ENCODE results near the gene CAPN7.

CAPN7 gene

DNA sequence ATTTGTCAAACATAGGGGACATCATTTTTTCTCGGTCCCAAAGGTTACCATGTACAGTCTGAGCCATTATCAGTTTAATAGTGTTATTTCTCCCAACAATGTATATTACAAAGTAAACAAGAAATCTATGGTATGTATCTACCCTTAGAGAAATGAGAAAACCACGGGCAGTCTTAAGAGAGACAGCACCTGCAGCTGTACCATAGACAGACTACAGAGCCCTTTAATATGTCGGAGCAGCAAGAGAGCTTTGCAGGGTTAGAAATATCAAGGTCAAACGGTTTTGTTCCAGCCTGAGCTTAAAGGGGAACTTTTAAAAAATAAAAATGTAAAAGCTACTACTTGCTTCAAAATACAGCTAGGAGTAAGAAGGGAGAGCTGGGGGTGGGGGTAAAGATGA, 73.2 kb downstream of the CAPN7 start:
- no peak overlapping the region for H2BK5ac ChIP-seq (ENCODE audit: low read depth, low read length, poor library complexity)
- no peak overlapping the region for H4K91ac ChIP-seq (ENCODE audit: low read depth, low read length)
- H3K18ac ChIP-seq (ENCODE audit: low read length): no peak overlapping the region
- peaks cover 15% of the 10 kb centered on the region for H3K79me2 ChIP-seq (ENCODE audit: control insufficient read depth, insufficient read depth, low read length, poor library complexity)
- H3K79me1 ChIP-seq (ENCODE audit: low read length): peaks cover 9% of the 10 kb centered on the region
- no peak overlapping the region for H3K4me3 ChIP-seq (ENCODE audit: low read depth, low read length)
- no peak overlapping the region for H3K14ac ChIP-seq (ENCODE audit: low read length)
- H3K27ac ChIP-seq (ENCODE audit: low read depth, low read length): no peak overlapping the region
- H4K12ac ChIP-seq (ENCODE audit: low read depth, low read length): no peak overlapping the region
- H3K4me2 ChIP-seq (ENCODE audit: low read length): no peak overlapping the region
- no peak overlapping the region for H2BK120ac ChIP-seq (ENCODE audit: insufficient read depth, low read length, poor library complexity)
- no peak overlapping the region for H4K8ac ChIP-seq (ENCODE audit: low read depth, low read length)
- peak in 1 of 2 donors; percentile 43 for DNase-seq
- H3K9me3 ChIP-seq (ENCODE audit: insufficient read depth, low read depth, low read length): peaks cover 1% of the 10 kb centered on the region
- H2BK12ac ChIP-seq (ENCODE audit: low read length): no peak overlapping the region
- no peak overlapping the region for H2AFZ ChIP-seq (ENCODE audit: insufficient read depth, low read length, poor library complexity)
- no peak overlapping the region for H2AK5ac ChIP-seq (ENCODE audit: low read length)
- H3K23ac ChIP-seq (ENCODE audit: low read length): no peak overlapping the region
- no peak overlapping the region for H3K9ac ChIP-seq (ENCODE audit: low read length)
- peaks cover 10 to 11% of the 10 kb centered on the region in 2 experiments for H3K36me3 ChIP-seq (ENCODE audit: control insufficient read depth in 1 of 2, insufficient read depth in 2 of 2, low read length in 2 of 2)
- H3K27me3 ChIP-seq (ENCODE audit: insufficient read depth, low read length): no peaks in the 10 kb centered on the region
- WGBS (ENCODE audit: extremely low coverage, insufficient coverage, insufficient read length): no CpG with 5 or more reads among the region's 4 CpGs
- peaks cover 19 to 20% of the 10 kb centered on the region in 2 experiments for H3K4me1 ChIP-seq (ENCODE audit: control insufficient read depth in 1 of 2, insufficient read depth in 2 of 2, low read length in 2 of 2)
- no peak overlapping the region for H3K4ac ChIP-seq (ENCODE audit: low read depth, low read length)

DNA sequence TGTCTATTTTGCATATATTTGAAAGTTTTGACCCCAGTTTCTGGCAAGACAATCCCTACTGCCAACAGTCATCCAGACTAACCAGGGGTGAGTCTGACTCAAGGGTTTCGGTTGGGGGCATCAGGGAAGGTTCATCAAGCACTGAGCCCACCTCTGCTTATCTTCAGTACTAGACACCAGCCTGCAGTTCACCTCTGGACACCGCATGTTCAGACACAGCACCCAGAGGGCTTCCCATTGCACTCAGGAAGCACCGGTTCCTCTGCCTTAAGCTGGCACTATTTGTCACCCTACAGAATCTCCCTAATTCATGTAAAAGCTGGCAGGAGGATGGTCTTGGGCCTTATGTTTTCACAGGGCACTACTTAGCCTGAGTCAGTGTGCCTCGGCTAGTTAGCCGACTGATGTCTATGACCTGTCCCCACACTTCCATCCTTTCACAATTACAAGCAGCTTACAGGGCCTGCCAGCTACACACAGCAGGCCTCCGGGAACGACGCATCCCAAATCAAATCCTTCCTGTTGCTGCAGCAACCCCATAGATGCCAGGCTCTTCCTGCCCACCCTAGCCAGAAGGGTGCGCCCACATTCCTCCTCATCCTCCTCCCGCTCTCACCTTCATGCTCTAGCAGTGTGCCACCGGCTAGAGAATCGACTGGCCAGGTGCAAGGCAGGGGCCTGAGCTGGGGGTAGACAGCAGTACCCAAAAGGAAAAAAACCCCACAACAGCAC, 73.8 kb downstream of the CAPN7 start:
- H3K4ac ChIP-seq (ENCODE audit: low read depth, low read length): peak overlapping the region; percentile 48
- H3K27ac ChIP-seq (ENCODE audit: low read depth, low read length): no peak overlapping the region
- H3K36me3 ChIP-seq (ENCODE audit: control insufficient read depth in 1 of 2, insufficient read depth in 2 of 2, low read length in 2 of 2): peaks cover 5 to 10% of the 10 kb centered on the region in 2 experiments
- no peak overlapping the region for H2BK120ac ChIP-seq (ENCODE audit: insufficient read depth, low read length, poor library complexity)
- no peak overlapping the region for H2AFZ ChIP-seq (ENCODE audit: insufficient read depth, low read length, poor library complexity)
- no peak overlapping the region for H3K9ac ChIP-seq (ENCODE audit: low read length)
- DNase-seq: no peak
- H3K18ac ChIP-seq (ENCODE audit: low read length): peak overlapping the region; percentile 15
- H3K14ac ChIP-seq (ENCODE audit: low read length): peak overlapping the region; percentile 1
- no peak overlapping the region for H4K12ac ChIP-seq (ENCODE audit: low read depth, low read length)
- no peaks in the 10 kb centered on the region for H3K27me3 ChIP-seq (ENCODE audit: insufficient read depth, low read length)
- H3K9me3 ChIP-seq (ENCODE audit: insufficient read depth, low read depth, low read length): peaks cover 1% of the 10 kb centered on the region
- H4K8ac ChIP-seq (ENCODE audit: low read depth, low read length): no peak overlapping the region
- H3K23ac ChIP-seq (ENCODE audit: low read length): no peak overlapping the region
- WGBS (ENCODE audit: extremely low coverage, insufficient coverage, insufficient read length): no CpG with 5 or more reads among the region's 12 CpGs
- peaks cover 6% of the 10 kb centered on the region for H3K79me1 ChIP-seq (ENCODE audit: low read length)
- H3K79me2 ChIP-seq (ENCODE audit: control insufficient read depth, insufficient read depth, low read length, poor library complexity): peaks cover 15% of the 10 kb centered on the region
- no peak overlapping the region for H2AK5ac ChIP-seq (ENCODE audit: low read length)
- H2BK12ac ChIP-seq (ENCODE audit: low read length): no peak overlapping the region
- H3K4me1 ChIP-seq (ENCODE audit: control insufficient read depth in 1 of 2, insufficient read depth in 2 of 2, low read length in 2 of 2): peaks cover 19 to 20% of the 10 kb centered on the region in 2 experiments
- H2BK5ac ChIP-seq (ENCODE audit: low read depth, low read length, poor library complexity): no peak overlapping the region
- H3K4me3 ChIP-seq (ENCODE audit: low read depth, low read length): no peak overlapping the region
- H4K91ac ChIP-seq (ENCODE audit: low read depth, low read length): no peak overlapping the region
- no peak overlapping the region for H3K4me2 ChIP-seq (ENCODE audit: low read length)

DNA sequence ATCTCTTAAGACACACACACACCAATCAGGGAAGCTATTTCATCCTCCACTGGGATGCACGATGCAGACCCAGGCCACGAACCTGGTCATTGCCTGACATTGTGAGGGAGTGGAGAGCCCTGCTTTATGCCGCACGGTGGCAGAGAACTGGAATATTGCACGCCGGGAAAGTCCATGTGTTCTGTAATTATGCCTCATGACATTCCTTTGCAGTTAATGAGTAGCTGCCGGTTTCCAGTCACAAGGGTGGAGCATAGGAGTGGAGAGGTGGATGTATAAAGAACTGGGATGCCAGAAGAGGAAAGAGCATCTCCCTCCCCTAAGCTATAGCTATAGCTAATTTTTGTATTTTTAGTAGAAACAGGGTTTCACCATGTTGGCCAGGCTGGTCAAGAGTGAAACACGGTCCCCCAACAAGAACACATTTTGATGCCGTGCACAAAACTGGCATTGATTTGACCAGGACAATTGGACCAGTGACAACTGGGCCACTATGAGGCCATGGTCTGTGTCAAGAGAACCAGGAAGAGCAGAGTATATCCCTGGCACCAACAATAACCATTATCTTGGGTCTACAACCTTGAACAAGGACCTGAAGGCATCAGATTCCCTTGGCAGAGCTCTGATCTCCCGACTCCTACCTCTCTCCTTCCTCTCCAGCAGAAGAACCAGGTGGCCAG, 74.9 kb downstream of the CAPN7 start:
- H3K14ac ChIP-seq (ENCODE audit: low read length): peak overlapping the region; percentile 35
- H3K27me3 ChIP-seq (ENCODE audit: insufficient read depth, low read length): no peaks in the 10 kb centered on the region
- H2BK12ac ChIP-seq (ENCODE audit: low read length): no peak overlapping the region
- no CpG with 5 or more reads among the region's 10 CpGs for WGBS (ENCODE audit: extremely low coverage, insufficient coverage, insufficient read length)
- DNase-seq: peak; percentile 44 to 53
- no peak overlapping the region for H3K4me3 ChIP-seq (ENCODE audit: low read depth, low read length)
- H3K9ac ChIP-seq (ENCODE audit: low read length): no peak overlapping the region
- H3K9me3 ChIP-seq (ENCODE audit: insufficient read depth, low read depth, low read length): peaks cover 1% of the 10 kb centered on the region
- peak overlapping the region; percentile 45 for H3K27ac ChIP-seq (ENCODE audit: low read depth, low read length)
- peaks cover 19% of the 10 kb centered on the region in 2 experiments for H3K4me1 ChIP-seq (ENCODE audit: control insufficient read depth in 1 of 2, insufficient read depth in 2 of 2, low read length in 2 of 2)
- H4K91ac ChIP-seq (ENCODE audit: low read depth, low read length): no peak overlapping the region
- peak overlapping the region; percentile 14 for H2BK120ac ChIP-seq (ENCODE audit: insufficient read depth, low read length, poor library complexity)
- H3K4ac ChIP-seq (ENCODE audit: low read depth, low read length): peak overlapping the region; percentile 90
- H2AFZ ChIP-seq (ENCODE audit: insufficient read depth, low read length, poor library complexity): no peak overlapping the region
- H2BK5ac ChIP-seq (ENCODE audit: low read depth, low read length, poor library complexity): no peak overlapping the region
- no peak overlapping the region for H2AK5ac ChIP-seq (ENCODE audit: low read length)
- no peak overlapping the region for H4K12ac ChIP-seq (ENCODE audit: low read depth, low read length)
- peaks cover 15% of the 10 kb centered on the region for H3K79me2 ChIP-seq (ENCODE audit: control insufficient read depth, insufficient read depth, low read length, poor library complexity)
- peaks cover 4 to 10% of the 10 kb centered on the region in 2 experiments for H3K36me3 ChIP-seq (ENCODE audit: control insufficient read depth in 1 of 2, insufficient read depth in 2 of 2, low read length in 2 of 2)
- no peak overlapping the region for H4K8ac ChIP-seq (ENCODE audit: low read depth, low read length)
- H3K4me2 ChIP-seq (ENCODE audit: low read length): no peak overlapping the region
- H3K79me1 ChIP-seq (ENCODE audit: low read length): peaks cover 7% of the 10 kb centered on the region
- peak overlapping the region; percentile 67 for H3K18ac ChIP-seq (ENCODE audit: low read length)
- no peak overlapping the region for H3K23ac ChIP-seq (ENCODE audit: low read length)

DNA sequence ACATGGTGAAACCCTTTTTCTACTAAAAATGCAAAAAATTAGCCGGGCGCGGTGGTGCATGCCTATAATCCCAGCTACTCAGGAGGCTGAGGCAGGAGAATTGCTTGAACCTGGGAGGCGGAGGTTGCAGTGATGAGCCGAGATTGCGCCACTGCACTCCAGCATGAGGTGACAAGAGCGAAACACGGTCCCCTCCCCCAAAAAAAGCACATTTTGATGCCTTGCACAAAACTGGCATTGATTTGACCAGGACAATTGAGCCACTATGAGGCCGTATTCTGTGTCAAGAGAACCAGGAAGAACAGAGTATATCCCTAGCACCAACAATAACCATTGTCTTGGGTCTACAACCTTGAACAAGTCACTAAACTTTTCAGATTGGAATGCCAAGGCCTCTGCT, 75.8 kb downstream of the CAPN7 start:
- H3K4ac ChIP-seq (ENCODE audit: low read depth, low read length): peak overlapping the region; percentile 65
- no peak overlapping the region for H3K9ac ChIP-seq (ENCODE audit: low read length)
- peaks cover 9% of the 10 kb centered on the region for H3K79me1 ChIP-seq (ENCODE audit: low read length)
- H3K27me3 ChIP-seq (ENCODE audit: insufficient read depth, low read length): no peaks in the 10 kb centered on the region
- H3K36me3 ChIP-seq (ENCODE audit: control insufficient read depth in 1 of 2, insufficient read depth in 2 of 2, low read length in 2 of 2): peaks cover 11 to 17% of the 10 kb centered on the region in 2 experiments
- H2BK120ac ChIP-seq (ENCODE audit: insufficient read depth, low read length, poor library complexity): no peak overlapping the region
- H3K79me2 ChIP-seq (ENCODE audit: control insufficient read depth, insufficient read depth, low read length, poor library complexity): peaks cover 15% of the 10 kb centered on the region
- H3K23ac ChIP-seq (ENCODE audit: low read length): no peak overlapping the region
- no peak overlapping the region for H2AFZ ChIP-seq (ENCODE audit: insufficient read depth, low read length, poor library complexity)
- no peak overlapping the region for H3K14ac ChIP-seq (ENCODE audit: low read length)
- H3K9me3 ChIP-seq (ENCODE audit: insufficient read depth, low read depth, low read length): peaks cover 1% of the 10 kb centered on the region
- peaks cover 19 to 21% of the 10 kb centered on the region in 2 experiments for H3K4me1 ChIP-seq (ENCODE audit: control insufficient read depth in 1 of 2, insufficient read depth in 2 of 2, low read length in 2 of 2)
- H4K12ac ChIP-seq (ENCODE audit: low read depth, low read length): no peak overlapping the region
- no CpG with 5 or more reads among the region's 9 CpGs for WGBS (ENCODE audit: extremely low coverage, insufficient coverage, insufficient read length)
- no peak overlapping the region for H4K8ac ChIP-seq (ENCODE audit: low read depth, low read length)
- peak overlapping the region; percentile 41 for H2BK5ac ChIP-seq (ENCODE audit: low read depth, low read length, poor library complexity)
- no peak for DNase-seq
- H3K18ac ChIP-seq (ENCODE audit: low read length): no peak overlapping the region
- H3K4me3 ChIP-seq (ENCODE audit: low read depth, low read length): no peak overlapping the region
- H2AK5ac ChIP-seq (ENCODE audit: low read length): no peak overlapping the region
- peak overlapping the region; percentile 45 for H3K27ac ChIP-seq (ENCODE audit: low read depth, low read length)
- no peak overlapping the region for H4K91ac ChIP-seq (ENCODE audit: low read depth, low read length)
- H2BK12ac ChIP-seq (ENCODE audit: low read length): no peak overlapping the region
- no peak overlapping the region for H3K4me2 ChIP-seq (ENCODE audit: low read length)
